Dermis blood vessel endothelial cell (primary cell): ENCODE results near the gene CEP89. TPM values are rescaled to one million over a fixed set of nuclear protein-coding genes. Genes with fewer than 3 reads are reported as not detected.
"Not testable (repeated sequence)": the region's sequence is repeated elsewhere in the genome, so short reads cannot be mapped to it uniquely, and the experiment has no call there.

Experiments used
- DNase-seq: peaks from one replicate; pipeline ENCODE4 v3.0.0; 2010
- total RNA-seq: library from RNA; depleted of rRNA; stranded (reverse); fragments of >200 nt; gene quantifications from 2 replicates; pipeline ENCODE4 v1.2.3, GENCODE V29; 2014

CEP89 gene
- total RNA-seq, 1 donor from 2014 or later = 9.5 TPM

GRCh38 chr19:32868206-32868950 lies 103.4 kb downstream of the CEP89 start:
- DNase-seq = no peak

- not testable (repeated sequence) for DNase-seq
Measured at GRCh38 chr19:32867436-32867835, 104.3 kb downstream of the CEP89 start.

GRCh38 chr19:32866564-32867265 lies 105.0 kb downstream of the CEP89 start:
- no peak for DNase-seq

- DNase-seq = no peak
Measured at GRCh38 chr19:32866061-32866460, 105.7 kb downstream of the CEP89 start.

- DNase-seq = no peak
Measured at GRCh38 chr19:32865326-32865725, 106.4 kb downstream of the CEP89 start.

GRCh38 chr19:32864318-32865007 lies 107.3 kb downstream of the CEP89 start:
- DNase-seq = no peak

GRCh38 chr19:32863841-32864240 lies 107.9 kb downstream of the CEP89 start:
- DNase-seq = no peak

- no peak for DNase-seq
Measured at GRCh38 chr19:32863301-32863700, 108.5 kb downstream of the CEP89 start.

GRCh38 chr19:32862741-32863140 lies 109.0 kb downstream of the CEP89 start:
- DNase-seq = no peak

- no peak for DNase-seq
Measured at GRCh38 chr19:32862173-32862572, 109.6 kb downstream of the CEP89 start.

GRCh38 chr19:32861596-32861995 lies 110.2 kb downstream of the CEP89 start:
- no peak for DNase-seq

- no peak for DNase-seq
Measured at GRCh38 chr19:32859591-32859990, 112.2 kb downstream of the CEP89 start.

GRCh38 chr19:32858559-32858958 lies 113.2 kb downstream of the CEP89 start:
- no peak for DNase-seq

- DNase-seq = no peak
Measured at GRCh38 chr19:32858155-32858554, 113.6 kb downstream of the CEP89 start.

- DNase-seq = no peak
Measured at GRCh38 chr19:32857584-32857983, 114.2 kb downstream of the CEP89 start.

- DNase-seq = not testable (repeated sequence)
Measured at GRCh38 chr19:32856818-32857217, 114.9 kb downstream of the CEP89 start.

- DNase-seq = no peak
Measured at GRCh38 chr19:32852216-32852615, 119.5 kb downstream of the CEP89 start.

GRCh38 chr19:32848035-32848434 lies 123.7 kb downstream of the CEP89 start:
- DNase-seq = not testable (repeated sequence)

- DNase-seq = no peak
Measured at GRCh38 chr19:32843716-32844245, 128.0 kb downstream of the CEP89 start.

GRCh38 chr19:32842061-32842460 lies 129.7 kb downstream of the CEP89 start:
- DNase-seq = no peak

GRCh38 chr19:32837531-32837930 lies 134.2 kb downstream of the CEP89 start:
- DNase-seq = no peak

GRCh38 chr19:32833388-32833787 lies 138.4 kb downstream of the CEP89 start:
- DNase-seq = not testable (repeated sequence)

GRCh38 chr19:32832825-32833224 lies 138.9 kb downstream of the CEP89 start:
- not testable (repeated sequence) for DNase-seq
